ENCODE results near the gene MYO15A.

The MYO15A gene

DNA sequence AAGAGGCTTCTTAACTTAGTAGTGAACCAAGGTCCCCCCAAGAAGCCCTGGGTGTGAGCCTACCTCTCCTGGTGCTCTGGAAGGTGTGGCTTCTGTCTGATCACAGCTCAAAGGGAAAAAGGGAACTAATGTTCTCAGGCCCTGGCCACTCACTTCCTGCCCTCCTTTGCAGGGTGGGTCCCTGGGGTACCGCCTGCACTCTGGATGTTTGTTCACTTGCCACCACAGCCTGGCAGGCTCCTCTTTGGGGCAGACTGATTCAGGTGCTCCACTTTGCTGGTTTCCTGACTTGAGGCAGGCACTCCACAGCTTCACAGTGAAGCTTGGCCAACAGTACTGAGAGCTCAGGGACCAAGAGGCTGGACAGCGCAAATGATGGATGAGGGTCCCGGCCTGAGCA is 5.9 kb upstream of the MYO15A start:
- DNase-seq = no peak

DNA sequence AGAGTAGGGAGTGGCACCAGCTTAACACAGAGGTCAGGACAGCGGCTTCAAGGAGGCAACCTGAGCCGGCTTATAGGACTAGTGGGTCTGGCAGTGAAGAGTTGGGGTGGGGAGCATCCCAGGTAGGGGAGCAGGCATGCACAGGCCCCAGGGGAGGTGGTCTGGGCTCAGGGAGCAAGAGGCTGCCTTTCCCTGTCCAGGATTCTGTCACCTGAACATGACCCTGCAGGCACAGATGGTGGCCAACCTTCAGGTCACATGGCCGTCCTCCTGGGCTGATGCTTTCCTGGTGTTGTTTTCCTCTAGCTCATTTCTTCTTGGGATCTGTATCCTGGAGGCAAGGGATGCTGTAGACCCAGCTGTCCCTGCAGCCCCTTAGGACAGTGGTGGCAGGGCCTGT is 3.5 kb upstream of the MYO15A start:
- DNase-seq = no peak

DNA sequence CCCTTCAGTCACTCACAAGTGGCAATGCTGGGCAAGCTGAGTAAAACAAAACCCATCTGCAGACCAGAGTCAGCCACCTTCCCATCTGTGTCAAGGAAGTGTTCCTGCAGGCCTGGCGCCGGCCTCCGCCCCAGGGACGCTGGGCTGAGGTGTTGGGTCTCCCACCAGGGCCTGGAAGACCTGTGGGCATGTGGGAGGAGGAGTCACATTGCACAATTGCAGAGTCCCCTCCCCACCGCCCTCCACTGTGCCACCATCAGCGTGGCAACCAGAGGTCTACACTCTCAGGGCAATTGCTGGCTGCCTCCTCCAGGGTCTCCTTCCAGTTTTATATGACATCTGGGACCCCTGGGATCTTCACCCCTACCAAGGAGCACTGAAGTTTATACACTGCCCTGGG is 3.0 kb upstream of the MYO15A start:
- no peak for DNase-seq

DNA sequence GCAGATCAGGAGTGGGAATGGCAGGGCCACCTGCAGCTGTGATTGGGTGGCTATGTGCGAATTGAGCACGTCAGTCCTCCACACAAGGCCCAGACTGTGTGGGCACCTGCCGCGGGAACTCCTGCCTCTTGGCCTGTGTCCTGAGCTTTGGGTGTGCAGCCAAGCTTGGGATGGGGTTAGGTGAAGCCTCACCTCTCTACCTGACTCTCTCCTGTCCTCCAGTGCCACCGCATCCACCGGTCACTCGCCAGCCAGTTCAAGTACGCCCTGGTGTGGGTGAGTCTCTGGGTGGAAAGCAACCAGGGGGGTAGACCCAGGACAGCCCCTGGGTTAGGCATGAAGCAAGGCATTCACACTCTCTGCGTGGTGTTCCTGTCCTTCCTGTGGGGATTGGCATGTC is 2.3 kb upstream of the MYO15A start:
- DNase-seq = no peak

DNA sequence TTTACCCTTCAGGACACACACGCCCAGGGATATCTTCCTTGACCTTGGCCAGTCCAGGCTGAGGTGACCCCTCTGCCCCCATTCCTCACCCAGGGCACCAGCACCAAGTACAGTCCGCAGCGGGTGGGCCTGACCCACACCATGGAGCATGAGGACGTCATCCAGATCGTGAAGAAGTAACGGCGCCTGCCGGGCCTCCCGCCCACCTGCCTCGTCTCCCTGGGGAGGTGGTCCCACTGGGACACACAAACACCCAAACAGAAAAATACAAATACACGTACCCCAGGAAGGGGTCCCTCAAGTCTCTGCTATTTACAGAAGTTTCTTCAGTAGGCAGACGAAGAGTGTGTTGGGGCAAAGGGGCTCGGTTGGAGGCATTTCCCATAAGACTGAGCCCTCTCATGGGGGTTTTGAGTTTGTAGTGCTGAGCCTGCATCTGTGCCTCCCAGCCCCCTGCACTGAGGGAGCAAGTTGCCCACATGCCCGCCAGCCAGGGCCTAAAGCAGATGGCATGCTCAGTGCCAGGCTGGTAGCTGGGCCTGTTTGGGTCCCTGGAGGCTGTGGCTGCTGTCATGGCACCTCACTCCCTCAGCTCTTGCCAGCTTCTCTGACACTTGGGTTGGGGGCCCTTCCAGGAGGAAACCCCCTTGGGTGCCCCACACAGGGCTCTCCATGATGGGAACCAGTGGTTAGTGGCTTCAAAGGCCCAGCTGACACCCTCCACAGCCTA is 1.3 kb upstream of the MYO15A start:
- DNase-seq = no peak

DNA sequence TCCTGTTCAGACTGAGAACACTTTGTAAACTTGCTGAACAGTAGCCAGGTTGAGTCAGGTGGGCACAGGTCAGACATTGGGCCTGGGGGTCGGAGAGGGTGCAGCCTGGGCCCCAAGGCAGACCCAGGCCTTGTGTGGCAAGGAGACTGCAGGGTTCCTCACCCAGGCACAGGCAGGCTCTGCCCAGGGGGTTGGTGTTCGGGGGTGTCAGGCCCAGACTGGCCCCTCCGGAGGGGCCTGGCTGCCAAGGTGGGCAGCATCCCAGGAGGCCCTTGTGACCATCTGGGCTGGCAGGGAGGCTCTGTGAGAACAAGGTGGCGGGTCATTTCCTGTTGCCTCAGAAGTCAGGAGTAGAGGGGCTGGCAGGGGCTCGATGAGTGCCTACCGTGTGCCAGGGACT is 585 bp upstream of the MYO15A start:
- DNase-seq = no peak

DNA sequence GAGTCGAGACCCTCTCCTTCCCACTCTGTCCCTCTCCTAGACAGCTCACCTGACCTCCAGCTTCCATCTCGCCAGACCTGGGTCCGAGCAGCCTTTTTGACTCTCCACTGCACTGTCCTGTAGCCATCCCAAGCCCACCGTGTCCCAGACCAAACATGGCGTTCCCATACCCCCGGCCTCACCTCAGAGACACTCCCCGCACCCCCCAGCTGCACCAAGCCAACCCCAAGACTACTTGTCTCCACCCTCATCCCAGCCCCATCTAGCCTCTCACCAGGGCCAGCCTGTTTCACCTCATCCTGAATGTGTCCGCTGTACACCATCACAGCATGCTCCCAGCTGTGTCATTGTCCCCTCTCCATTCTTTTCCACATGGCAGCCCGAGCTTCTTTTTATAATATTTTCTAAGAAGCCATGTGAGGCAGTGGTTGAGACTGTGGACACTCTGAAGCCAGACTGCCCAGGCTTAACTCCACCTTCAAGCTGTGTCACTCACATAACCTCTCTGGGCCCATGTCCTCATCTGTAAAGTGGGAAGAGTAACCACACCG is 1.5 kb downstream of the MYO15A start:
- DNase-seq = no peak

DNA sequence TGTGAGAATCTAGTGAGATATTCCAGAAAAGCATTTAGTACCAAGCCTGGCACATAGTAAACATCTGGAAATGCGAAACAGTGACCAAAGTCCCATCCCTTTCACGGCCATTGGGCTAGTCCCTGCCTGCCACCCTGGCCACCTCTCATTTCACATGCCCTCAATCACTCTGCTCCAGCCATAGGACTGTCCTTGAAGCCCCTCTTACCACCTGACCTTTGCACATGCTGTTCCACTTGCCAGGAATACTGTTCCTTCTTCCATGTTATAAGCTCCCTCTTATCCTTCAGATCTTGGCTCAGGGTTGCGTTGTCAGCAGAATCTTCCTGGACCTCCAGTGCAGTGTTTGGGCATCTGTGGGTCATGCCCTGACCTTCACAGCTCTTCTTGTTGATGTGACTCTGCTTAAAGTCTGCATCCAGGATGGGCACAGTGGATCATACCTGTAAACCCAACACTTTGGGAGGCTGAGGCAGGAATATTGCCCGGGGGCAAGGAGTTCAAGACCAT is 2.1 kb downstream of the MYO15A start:
- no peak for DNase-seq

DNA sequence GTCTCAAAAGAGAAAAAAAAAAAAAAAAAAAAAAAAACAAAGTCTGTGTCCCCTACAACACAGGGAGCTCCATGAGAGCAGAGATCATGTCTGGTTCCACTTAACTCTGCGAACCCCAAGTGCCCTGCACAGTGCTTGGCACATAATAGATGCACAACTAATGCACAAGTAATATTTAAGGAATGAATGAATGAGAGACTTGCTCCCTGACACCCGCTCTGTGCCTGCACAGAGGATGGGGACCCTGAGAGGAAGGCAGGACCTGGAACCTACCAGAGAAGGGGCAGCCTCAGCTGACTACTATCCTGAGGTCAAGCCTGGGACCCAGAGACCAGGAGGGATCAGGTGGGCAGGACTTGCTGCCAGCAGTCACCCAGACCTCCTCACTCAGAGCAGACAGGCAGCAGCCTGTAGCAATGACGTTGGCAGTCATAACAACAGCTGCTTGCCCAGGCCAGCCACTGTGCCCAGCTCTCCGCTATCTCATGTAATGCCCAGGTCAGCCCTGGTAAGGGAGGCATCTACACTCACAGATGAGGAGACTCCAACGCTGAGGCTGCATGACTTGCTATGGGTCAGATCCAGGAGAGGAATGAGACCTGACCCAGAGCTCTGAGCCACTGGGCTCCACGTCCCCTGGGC is 2.9 kb downstream of the MYO15A start:
- no peak for DNase-seq

DNA sequence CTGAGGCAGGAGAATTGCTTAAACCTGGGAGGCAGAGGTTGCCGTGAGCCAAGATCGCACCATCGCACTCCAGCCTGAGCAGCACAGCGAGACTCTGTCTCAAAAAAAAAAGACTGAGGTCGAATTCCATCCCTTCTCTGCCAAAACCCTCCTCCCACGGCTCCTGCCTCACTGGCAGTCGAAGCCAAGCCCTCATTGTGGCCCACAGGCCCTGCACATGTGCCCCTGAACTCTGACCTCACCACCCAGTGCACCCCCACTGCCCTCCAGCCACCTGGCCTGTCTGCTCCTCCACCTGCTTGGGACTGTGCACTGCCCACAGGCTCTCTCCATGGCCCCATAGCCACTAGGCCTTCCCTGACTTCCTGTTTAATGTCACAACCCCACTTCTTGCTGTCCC is 7.0 kb downstream of the MYO15A start:
- DNase-seq = no peak

DNA sequence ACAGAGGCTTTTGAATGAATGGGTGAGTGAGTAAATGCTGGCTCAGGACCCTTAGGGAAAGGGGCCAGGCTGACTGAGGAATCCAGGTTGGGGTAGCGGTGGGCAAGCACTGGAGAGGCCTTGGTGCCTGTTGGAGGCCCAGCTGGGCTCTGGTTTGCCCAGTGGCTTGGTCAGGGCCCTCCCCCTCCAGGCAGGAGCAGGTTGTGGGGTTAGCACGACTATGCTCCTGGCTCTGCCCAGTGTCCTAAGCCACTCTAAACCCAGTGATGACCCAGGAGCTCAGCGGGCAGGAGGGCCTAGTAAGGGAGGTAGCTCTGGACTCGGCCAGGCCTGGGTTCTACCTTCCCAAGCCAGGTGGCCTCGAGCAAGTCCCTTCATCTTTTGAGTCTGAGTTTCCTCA is 7.5 kb downstream of the MYO15A start:
- no peak for DNase-seq

DNA sequence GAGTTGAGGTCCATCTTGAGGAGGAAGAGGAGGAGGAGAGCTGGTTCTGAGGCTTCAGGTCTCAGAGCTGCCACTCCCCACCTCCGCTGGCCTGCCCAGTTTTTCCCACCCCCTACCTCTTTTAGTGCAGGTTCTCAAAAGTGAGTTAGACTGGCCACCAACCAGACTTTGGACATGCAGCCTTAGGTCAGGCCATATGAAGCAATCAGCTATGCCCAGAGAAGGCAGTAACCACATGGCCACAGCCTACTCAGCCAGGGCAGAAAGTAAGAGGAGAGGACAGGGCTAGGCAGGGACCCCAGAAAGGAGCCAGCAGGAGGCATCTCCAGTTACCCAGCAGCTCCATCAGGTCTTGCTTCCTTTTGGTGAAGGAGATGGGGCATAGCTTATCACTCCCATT is 9.0 kb downstream of the MYO15A start:
- no peak for DNase-seq

DNA sequence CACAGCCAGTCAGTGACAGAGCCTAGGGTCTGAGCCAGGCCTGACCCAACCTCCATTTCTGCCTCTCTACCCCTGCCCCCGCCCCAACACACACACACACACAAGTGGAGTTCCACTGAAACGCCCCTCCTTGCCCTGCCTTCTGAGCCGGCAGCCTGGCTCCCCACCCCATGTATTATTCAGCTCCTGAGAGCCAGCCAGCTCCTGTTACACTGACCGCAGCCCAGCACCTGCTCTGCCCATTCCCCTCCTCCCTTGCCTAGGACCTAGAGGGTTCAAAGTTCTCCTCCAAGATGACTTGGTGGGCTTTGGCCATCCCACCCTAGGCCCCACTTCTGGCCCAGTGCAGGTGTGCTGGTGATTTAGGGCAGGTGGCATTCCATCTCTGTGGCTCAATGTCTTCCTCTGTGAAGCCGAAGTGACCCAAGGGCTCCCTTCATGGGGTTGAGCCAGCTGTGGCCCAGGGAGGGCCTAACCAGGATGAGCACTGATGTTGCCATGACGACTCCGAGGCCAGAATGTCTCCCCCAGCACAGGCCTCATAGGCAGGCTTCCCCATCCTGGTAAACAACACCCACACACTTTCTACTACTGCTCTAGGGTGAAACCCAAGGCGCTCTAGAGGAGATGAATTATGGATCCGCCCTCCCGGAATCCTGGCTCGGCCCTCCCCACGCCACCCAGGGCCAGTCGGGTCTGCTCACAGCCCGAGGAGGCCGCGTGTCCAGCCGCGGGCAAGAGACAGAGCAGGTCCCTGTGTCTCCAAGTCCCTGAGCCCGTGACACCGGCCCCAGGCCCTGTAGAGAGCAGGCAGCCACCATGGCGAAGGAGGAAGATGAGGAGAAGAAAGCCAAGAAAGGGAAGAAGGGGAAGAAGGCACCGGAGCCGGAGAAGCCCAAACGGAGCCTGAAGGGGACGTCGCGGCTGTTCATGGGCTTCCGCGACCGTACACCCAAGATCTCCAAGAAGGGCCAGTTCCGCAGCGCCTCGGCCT is 9.7 kb downstream of the MYO15A start:
- no peak for DNase-seq

DNA sequence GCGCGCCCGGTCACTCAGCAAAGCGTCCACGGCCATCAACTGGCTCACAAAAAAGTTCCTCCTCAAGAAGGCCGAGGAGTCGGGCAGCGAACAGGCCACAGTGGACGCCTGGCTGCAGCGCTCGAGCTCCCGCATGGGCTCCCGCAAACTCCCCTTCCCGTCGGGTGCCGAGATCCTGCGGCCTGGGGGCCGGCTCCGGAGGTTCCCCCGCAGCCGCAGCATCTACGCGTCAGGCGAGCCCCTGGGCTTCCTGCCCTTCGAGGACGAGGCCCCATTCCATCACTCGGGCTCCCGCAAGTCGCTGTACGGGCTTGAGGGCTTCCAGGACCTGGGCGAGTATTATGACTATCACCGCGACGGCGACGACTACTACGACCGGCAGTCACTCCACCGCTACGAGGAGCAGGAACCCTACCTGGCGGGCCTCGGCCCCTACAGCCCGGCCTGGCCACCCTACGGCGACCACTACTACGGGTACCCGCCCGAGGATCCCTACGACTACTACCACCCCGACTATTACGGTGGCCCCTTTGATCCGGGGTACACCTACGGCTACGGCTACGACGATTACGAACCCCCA is 10.7 kb downstream of the MYO15A start:
- no peak for DNase-seq

DNA sequence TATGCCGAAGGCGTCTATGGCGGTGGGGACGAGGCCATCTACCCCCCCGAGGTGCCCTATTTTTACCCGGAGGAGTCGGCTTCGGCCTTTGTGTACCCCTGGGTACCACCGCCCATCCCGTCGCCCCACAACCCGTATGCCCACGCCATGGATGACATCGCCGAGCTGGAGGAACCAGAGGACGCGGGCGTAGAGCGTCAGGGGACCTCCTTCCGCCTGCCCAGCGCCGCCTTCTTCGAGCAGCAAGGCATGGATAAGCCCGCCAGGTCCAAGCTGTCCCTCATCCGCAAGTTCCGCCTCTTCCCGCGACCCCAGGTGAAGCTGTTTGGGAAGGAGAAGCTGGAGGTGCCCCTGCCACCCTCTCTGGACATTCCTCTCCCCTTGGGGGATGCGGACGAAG is 11.4 kb downstream of the MYO15A start:
- no peak for DNase-seq

DNA sequence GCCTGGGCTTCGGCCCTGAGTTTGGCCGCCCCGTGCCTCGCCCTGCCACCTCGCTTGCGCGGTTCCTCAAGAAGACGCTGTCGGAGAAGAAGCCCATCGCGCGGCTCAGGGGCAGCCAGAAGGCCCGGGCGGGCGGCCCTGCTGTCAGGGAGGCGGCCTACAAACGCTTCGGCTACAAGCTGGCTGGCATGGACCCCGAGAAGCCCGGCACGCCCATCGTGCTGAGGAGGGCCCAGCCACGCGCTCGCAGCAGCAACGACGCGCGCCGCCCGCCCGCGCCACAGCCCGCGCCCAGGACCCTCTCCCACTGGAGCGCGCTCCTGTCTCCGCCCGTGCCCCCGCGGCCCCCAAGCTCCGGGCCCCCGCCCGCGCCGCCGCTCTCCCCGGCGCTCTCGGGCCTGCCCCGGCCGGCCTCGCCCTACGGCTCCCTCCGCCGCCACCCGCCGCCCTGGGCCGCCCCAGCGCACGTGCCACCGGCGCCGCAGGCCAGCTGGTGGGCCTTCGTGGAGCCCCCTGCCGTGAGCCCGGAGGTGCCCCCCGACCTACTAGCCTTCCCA is 12.0 kb downstream of the MYO15A start:
- no peak for DNase-seq

DNA sequence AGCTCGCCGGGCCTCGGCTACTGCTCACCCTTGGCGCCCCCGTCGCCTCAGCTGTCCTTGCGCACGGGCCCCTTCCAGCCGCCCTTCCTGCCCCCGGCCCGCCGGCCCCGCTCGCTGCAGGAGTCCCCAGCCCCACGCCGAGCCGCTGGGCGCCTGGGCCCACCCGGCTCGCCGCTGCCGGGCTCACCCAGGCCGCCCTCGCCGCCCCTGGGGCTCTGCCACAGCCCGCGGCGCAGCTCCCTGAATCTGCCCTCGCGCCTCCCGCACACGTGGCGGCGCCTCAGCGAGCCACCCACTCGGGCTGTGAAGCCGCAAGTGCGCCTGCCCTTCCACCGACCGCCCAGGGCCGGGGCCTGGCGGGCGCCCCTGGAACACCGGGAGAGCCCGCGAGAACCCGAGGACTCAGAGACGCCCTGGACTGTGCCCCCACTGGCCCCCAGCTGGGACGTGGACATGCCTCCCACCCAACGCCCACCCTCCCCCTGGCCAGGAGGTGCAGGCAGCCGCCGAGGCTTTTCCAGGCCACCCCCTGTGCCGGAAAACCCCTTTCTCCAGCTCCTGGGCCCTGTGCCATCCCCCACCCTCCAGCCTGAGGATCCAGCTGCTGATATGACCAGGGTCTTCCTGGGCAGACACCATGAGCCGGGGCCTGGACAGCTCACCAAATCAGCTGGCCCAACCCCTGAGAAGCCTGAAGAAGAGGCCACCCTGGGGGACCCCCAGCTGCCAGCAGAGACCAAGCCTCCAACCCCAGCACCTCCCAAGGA is 12.8 kb downstream of the MYO15A start:
- no peak for DNase-seq

DNA sequence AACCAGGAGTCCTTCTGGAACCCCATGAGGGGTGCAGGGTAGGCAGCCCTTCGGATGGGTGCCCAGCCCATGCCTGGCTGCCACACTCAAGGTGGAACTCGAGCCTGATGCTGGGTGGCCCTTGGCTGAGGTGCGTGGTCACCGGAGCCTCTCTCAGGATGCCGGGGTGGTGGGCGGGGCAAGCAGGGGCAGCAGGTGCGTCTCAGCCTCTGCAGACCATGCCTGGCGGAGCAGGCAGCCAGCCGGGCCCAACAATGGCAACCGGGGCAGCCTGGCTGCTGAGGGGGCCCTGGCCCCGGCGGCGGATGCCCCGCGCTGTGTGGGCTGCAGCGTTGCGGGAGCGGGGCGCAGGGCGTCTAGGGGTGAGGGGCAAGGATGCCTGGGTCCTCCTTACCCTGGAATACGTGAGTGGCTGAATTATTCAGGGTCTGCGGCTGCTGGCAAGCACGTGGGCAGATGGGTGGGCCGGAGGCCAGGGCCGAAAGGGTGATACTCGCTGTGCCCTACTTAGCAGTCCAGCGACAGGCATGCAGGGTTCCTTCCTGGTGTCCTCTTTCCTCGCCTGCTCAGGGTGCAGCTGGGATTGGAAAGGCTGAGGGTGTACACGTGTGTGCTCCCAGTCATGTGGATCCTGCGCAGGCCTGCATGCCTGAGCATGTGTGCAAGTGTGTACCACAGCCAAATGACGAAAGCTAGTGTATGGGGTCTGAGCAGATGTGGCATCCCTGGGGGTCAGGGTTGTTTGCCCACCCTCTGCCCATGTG is 14.6 kb downstream of the MYO15A start:
- peak; percentile 37 for DNase-seq

DNA sequence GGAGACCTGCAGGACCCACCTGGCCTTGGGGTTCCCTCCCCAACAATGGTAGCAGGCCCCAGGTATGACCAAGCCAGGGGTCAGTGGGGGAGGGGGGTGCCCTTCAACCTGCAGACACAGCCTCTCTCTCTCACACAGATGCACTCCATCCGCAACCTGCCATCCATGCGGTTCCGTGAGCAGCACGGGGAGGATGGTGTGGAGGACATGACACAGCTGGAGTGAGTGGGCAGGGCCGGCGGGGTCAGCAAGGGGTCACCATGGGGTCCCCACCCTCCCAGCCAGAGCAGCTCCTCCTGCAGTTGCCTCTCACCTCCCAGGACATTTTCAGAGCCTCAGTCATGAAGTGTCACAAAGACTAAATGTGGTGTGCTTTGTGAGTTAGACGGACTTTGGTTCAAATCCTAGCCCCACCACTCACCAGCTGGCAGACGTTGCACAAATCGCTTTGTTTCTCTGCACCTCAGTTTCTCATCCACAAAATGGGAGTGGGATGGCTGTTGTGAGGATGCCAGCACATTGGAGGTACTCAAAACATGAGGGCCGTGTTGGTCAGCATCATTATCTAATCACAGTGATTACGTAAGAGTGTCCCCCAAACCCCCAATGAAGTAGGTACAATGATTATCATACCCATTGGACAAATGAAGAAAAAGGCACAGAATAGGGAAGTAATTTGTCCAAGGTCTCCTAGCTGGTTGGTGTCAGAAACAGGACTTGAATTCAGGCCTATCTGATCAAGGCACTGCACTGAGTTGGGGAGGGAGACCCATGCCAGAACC is 16.0 kb downstream of the MYO15A start:
- no peak for DNase-seq

DNA sequence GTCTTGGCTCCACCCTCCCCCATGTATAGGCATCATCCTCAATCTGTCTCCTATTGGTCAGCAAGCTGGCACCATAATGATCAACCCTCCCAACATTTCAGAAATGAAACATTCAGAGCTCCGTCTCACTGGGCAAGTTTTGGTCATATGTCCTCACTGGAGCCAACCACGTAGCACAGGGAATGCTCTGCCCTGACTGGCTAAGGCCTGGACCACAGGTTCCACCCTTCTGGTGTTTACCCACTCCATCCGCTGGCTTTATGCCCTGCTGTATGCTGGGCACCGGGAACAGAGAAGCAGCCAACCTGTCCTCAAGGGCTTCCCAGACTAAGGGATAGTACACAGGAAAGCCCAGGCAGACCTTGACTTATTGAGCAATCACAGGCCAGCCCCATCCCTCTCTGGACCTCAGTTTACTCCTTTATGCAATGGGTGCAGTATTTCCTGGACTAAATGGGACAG is 20.5 kb downstream of the MYO15A start:
- peak; percentile 52 for DNase-seq

All from NCI-H510A (cell line).